HG02840 (cell line): Measurements from ENCODE around the gene RIC1.
"Not testable (repeated sequence)": the region's sequence is repeated elsewhere in the genome, so short reads cannot be mapped to it uniquely, and the experiment has no call there.

Experiments
- ATAC-seq: cut with Tn5 transposase; IDR thresholded peaks from one replicate; pipeline ENCODE4 v1.9.1; 2021; ENCODE audit warnings: mild to moderate bottlenecking, moderate library complexity, moderate number of reproducible peaks; ENCODE audit not compliant: unreplicated experiment, low FRiP score

RIC1 gene, protein sequence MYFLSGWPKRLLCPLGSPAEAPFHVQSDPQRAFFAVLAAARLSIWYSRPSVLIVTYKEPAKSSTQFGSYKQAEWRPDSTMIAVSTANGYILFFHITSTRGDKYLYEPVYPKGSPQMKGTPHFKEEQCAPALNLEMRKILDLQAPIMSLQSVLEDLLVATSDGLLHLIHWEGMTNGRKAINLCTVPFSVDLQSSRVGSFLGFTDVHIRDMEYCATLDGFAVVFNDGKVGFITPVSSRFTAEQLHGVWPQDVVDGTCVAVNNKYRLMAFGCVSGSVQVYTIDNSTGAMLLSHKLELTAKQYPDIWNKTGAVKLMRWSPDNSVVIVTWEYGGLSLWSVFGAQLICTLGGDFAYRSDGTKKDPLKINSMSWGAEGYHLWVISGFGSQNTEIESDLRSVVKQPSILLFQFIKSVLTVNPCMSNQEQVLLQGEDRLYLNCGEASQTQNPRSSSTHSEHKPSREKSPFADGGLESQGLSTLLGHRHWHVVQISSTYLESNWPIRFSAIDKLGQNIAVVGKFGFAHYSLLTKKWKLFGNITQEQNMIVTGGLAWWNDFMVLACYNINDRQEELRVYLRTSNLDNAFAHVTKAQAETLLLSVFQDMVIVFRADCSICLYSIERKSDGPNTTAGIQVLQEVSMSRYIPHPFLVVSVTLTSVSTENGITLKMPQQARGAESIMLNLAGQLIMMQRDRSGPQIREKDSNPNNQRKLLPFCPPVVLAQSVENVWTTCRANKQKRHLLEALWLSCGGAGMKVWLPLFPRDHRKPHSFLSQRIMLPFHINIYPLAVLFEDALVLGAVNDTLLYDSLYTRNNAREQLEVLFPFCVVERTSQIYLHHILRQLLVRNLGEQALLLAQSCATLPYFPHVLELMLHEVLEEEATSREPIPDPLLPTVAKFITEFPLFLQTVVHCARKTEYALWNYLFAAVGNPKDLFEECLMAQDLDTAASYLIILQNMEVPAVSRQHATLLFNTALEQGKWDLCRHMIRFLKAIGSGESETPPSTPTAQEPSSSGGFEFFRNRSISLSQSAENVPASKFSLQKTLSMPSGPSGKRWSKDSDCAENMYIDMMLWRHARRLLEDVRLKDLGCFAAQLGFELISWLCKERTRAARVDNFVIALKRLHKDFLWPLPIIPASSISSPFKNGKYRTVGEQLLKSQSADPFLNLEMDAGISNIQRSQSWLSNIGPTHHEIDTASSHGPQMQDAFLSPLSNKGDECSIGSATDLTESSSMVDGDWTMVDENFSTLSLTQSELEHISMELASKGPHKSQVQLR (N-terminal part only)

DNA sequence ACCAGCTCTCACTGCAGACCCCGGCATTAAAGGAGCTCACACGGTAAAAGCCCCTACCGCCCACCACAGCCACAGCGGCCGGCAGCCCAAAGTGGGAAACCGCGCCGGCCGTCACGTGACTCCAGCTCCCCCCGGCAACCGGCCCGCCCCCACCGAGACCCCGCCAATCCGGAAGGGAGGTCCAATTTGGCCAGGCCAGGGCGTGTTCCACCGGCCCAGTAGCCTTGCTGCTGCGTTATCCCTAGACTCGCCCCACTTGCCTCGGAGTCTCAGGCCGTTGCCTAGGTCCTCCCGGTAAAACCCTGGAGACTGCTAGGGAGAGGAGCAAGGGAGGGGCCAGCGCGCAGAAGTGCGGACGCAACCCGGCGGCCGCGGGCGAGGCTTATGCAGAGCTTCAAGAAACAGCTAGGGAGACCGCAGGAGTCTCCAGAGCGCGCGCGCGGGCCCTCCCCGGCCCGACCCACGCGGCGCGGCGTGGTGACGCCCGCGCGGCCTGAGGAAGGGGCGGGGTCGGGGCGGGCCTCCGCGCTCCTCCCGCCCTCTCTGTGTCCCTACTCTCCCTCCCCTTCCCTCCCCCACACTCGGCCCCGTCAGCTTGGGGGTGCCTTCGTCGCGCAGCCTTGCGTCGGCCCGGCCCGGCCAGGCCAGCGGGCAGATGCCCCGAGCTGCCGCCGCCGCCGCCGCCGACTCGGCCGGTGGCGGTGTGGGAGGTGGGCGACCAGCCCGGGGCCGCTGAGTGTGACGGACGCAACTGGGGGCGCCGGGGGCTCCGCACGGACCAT is at the start of gene RIC1:
RIC1 (plus strand) TSS at position 578 of the 782 bp plus-strand sequence; CDS start at position 781, 203 bp downstream.
- ATAC-seq: peak; percentile 65

DNA sequence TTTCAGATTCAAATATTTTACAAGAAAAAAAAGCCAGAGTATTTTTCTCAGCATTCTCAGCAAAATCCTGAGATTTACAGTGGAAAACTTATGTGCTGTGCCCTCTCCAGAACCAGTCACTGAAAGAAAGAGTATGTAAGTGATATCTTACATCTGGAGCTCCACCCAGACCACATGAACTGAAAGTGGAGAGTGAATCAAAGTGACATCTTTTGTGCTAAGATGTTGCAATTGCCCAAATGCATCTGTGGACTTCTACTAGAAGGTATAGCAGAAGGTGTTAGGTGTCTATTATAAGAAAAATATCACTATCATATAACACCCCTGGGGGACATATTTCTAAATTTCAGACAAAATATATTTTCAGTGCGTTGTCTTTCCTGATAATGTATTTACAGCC is 49.0 kb upstream of the RIC1 start:
- ATAC-seq: no peak

DNA sequence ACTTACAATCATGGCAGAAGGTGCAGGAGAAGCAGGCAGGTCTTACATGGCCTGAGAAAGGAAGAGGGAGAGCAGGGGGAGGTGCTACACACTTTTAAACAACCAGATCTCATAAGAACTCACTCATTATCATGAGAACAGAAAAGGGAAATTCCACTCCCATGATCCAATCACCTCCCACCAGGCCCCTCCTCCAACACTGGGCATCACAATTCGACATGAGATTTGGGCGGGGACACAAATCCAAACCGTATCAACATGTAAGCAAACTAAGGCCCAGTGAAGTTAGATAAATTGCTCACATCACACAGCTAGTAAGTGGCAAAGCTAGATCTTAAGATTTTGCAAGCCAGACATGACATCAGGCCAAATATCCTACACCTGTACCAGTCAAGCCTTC is 48.3 kb upstream of the RIC1 start:
- ATAC-seq: no peak

- ATAC-seq: not testable (repeated sequence)
Measured at GRCh38 chr9:5581706-5582105, 47.2 kb upstream of the RIC1 start.

DNA sequence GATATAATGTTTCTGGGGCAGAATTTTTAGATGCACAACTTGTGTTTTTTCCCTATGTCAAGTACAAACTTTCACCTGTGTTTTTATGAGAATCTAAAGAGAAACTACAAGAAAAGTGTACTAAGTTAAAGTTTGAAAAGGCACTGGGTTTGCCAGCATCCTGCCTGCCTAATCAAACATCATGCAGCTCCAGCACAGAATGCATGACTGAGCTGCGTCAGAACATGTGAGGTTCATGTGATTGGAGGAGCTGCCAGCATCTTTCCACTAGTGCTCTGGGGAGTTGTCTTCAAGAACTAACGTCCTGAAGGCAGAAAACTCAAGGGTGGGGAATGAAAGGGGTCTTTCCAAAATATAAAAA is 46.1 kb upstream of the RIC1 start:
- peak; percentile 41 for ATAC-seq

DNA sequence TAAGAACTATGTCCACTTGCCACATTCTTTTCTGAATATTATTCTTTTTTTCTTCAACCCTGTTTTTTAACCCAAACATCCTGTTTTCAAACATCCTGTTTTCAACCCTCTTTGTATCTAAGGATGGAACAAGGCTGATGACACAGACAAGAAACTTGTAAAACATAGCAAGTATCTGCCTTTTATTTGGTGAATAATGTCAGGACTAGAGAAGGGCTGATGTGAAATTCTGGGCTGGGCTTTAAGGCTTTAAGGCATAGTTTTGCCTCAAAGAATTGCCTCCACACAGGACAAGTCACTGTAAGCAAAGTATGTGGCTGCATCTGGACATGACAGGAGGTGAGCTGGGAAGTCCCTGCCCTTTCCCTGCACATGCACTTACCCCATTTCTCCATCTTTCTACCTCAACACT is 42.5 kb upstream of the RIC1 start:
- ATAC-seq: peak; percentile 37

DNA sequence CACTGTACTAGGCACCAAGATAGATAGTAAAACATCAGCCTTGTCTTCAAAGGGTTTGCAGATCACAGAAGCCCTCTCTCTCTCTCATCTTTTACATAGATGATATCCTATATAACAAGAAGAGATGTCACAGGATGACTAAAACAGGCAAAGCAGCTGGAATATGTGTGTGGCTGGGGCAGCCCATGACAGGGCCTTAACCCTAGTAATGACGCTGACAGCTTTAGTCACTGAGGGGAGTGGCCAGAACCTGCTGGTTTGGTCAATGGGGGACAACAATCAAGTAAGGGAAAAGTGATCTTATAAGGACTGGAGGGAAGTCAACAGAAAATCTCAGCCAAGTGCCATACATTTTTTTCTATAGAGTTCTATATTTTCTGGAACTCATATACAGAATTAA is 41.9 kb upstream of the RIC1 start:
- ATAC-seq: no peak

DNA sequence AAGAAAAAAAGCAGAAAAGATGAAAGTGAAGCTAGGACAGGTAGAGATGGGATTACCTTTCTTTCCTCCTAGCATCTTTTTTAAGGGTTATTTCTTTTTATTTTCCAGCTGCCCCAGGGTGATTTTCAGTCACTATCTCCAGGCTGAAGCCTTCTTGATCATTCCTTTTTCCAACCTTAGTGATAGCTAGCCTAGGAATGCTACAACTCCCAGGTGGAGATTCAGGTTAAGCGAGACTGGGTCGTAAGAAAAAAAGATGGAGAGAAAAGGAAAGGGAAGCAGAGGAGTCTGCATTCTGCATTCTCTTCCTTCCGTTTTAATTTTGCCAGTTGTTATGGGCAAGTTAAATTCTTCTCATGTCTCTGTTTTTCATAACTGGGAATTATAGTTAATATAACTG is 36.7 kb upstream of the RIC1 start:
- no peak for ATAC-seq

- no peak for ATAC-seq
Measured at GRCh38 chr9:5592904-5593303, 36.0 kb upstream of the RIC1 start.

GRCh38 chr9:5593904-5594303 is 35.0 kb upstream of the RIC1 start:
- ATAC-seq: peak; percentile 53

GRCh38 chr9:5596173-5596572 is 32.7 kb upstream of the RIC1 start:
- no peak for ATAC-seq

DNA sequence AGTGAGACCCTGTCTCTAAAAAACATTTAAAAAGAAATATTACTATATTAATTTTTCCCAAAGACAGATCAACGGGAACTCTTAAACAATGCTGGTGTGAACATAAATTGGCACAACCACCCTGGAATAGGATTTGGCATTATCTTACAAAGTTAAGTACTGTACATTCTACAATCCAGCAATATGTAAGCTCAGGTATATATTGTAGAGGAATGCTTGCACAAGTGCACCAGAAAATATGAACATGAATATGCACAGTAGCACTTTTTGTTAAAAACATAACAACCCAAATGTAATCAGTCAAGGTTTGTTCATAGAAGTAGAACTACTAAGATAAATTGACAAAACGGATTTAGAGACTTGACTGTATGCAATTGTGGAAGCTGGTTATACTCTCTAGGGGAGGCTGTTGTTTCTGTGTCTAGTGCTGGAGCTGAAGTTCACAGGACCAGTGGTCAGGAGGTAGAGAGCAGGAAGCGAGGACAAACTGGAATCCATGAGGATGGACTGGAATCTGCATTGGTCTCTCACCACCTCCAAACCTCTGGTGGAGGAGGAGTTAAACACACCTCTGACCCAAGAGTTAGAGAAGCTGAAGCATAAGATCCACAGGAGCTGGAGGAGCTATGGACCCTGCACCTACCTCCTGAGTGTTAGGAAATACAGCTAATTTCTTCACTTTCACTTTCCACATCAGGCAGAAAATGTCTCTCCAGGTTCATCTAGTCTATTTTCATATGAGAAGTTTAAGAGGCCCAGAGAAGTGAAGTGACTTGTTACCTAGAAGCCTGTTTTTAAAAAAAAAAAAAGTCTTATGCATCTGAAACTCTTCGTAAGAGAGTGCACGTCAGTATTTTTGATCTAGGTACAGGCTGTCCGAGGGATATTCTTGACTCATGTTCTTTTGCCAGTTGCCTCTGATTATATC is 20.3 kb upstream of the RIC1 start:
- no peak for ATAC-seq

GRCh38 chr9:5609226-5609596 is 19.7 kb upstream of the RIC1 start:
- no peak for ATAC-seq

DNA sequence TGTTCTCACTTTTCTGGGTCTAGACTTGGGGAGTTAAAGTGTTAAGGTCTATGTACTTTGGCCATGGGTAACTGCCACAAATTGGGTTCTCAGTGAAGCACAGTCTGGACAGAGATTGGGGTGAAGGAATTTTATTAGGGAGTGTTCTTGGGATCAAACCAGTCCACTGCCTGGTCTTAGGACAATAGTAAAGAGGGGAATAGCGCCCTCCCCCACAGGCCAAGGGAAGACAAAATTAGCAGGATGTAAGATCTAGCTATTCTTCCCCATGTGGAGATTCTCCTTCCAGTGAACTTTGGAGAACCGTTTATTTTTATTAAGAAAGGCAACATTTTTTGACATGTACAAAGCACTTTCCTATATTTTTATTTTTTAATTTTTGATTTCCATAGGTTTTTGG is 18.4 kb upstream of the RIC1 start:
- ATAC-seq: no peak

DNA sequence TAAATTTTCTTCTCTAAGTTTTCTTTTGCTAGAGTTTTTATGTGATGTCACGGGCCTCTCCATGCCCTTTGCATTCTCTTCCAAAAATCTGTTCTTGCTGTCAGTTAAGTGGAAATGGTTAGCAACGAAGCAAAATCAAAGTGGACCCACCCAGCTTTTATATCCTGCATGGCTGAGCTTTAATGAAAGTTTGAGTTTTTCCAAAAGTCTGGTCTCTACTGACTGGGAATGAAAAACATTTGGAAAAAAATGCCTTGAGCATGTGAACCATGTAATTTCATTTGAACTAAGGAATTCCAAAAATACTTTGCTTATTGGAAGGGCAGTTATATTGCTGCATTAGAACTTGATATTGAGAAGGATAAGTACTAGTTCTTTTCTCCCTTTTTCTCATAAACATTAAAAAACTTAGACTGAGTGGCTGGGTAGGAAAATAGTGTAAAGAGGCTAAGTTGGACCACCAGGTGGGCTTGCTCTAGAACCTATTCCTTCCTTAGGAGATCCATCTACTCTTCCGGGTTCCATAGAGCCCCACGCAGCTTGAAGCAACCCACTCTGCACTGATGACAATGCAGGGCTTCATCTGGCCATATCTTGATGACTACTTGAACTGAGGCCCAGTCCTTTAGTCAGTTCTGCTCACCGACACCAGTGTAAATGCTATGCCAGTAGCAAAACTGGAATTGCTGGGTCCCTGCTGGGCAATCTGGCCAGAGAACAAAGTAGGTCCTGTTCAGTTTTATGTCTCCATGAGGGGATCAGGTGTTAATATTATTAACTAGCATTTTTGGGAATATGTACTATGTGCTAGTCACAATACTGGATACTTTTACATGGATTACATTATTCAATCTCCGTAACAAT is 17.4 kb upstream of the RIC1 start:
- ATAC-seq: no peak

DNA sequence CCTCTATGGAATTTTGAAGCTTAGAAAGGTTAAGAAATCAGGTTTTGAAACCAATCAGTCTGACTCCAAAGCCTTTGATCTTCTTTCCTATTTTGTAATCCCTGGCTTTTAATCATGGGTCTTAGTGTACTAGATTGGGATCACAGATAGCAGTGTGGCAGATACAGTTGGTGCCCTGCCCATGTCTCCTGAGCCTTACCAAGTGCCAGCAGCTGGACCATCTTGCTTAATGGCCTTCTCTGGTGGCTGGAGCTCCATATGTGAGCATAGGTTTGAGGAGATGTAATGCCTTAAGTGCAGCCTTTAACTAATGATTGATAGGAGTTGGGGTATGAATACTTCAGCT is 16.7 kb upstream of the RIC1 start:
- ATAC-seq: no peak

DNA sequence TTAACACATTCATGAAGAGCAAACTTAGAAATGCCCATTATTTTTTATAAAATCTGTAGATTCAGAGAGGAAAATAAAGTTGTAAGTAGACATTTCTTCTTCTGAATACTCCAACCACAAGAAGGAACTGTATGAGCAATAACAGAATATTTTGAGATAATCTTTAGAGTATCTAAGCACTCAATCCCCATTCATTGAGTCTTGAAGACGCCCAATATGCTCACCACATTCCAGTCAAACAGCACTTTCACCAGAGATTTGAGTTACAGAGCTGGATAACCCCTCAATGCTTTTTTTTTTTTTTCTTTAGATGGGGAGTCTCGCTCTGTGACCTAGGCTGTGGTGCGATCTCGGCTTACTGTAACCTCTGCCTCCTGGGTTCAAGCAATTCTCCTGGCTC is 14.7 kb upstream of the RIC1 start:
- no peak for ATAC-seq

DNA sequence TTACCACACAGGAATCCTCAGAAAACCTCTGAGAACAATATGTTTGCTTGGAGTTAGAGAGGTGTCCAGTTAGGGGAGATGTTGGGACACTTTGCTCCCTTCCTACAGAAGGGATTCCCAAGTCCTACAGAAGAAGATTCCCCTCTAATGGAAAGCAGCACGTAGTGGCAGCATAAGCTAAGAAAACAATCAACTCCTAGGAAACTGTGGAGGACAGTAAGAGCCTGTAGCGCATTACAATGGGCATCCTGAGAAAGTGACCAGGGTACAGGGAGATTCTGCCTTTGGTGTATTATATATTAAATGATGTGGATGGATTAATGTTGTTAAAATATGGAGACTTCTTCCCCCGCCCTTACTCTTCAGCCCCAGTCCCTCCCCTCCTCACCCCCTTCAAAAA is 13.9 kb upstream of the RIC1 start:
- no peak for ATAC-seq
